ENCODE measurements around the gene SLC12A3. TPM values are rescaled to one million over a fixed set of nuclear protein-coding genes. Genes with fewer than 3 reads are reported as not detected.

Gene SLC12A3
- total RNA-seq, 4 donors from 2014 or later = not detected

DNA sequence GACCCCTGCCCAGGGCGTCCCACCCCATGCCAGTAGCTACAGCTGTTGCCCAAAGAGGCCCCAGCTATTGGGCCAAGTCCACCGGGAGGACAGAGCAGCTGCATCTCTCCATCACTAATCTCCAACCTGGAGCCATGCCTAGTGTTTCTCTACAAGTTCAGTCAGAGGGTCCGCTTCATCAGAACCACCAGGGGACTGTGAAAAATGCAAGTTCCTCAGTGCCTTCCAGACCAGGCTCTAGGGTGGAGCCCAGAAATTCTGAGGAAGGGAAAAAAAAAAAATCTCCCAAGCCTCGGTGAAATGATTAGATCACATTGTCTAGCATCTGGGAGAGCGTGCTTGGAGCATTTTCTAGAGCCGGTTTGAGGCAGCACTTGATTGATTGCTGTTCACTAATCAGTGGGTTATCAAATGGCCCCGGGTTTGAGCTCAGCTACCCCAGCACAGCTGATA lies 44.5 kb downstream of the SLC12A3 start:
- H3K4me1 ChIP-seq = peaks cover 0 to 40% (median 22%) of the 10 kb centered on the region in 4 donors
- no peaks in the 10 kb centered on the region for H3K36me3 ChIP-seq
- H3K27me3 ChIP-seq = no peaks in the 10 kb centered on the region
- H3K9me3 ChIP-seq = no peaks in the 10 kb centered on the region
- WGBS, 2 donors = 55 to 65% methylated on average over 7 of the region's 7 CpGs
- peak overlapping the region in 2 of 4 donors; percentile 67 to 81 for H3K27ac ChIP-seq
- no peak overlapping the region for H3K4me3 ChIP-seq
- DNase-seq (ENCODE audit: low spot score in 2 of 2) = no peak
- TF ChIP-seq EP300 (IDR thresholded peaks at IDR 0.05) = no peak
- TF ChIP-seq, protein P1, sequence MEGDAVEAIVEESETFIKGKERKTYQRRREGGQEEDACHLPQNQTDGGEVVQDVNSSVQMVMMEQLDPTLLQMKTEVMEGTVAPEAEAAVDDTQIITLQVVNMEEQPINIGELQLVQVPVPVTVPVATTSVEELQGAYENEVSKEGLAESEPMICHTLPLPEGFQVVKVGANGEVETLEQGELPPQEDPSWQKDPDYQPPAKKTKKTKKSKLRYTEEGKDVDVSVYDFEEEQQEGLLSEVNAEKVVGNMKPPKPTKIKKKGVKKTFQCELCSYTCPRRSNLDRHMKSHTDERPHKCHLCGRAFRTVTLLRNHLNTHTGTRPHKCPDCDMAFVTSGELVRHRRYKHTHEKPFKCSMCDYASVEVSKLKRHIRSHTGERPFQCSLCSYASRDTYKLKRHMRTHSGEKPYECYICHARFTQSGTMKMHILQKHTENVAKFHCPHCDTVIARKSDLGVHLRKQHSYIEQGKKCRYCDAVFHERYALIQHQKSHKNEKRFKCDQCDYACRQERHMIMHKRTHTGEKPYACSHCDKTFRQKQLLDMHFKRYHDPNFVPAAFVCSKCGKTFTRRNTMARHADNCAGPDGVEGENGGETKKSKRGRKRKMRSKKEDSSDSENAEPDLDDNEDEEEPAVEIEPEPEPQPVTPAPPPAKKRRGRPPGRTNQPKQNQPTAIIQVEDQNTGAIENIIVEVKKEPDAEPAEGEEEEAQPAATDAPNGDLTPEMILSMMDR (IDR thresholded peaks at IDR 0.05) = no peak
- TF ChIP-seq POLR2A (IDR thresholded peaks at IDR 0.05) = no peak

DNA sequence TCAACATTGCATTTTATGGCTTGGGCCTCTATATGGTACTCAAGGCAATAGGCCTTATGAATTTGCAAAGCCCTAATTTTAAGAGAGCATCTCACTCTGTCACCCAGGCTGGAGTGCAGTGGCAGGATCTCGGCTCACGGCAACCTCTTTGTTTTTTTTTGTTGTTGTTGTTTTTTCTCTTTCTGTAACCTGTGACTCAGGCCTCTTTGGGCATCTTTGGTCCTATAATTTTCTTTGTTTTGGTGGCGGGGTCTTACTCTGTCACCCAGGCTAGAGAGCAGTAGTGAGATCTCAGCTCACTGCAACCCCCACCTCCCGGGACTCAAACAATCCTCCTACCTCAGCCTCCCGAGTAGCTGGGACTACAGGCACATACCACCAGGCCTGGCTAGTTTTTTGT lies 45.1 kb downstream of the SLC12A3 start:
- peaks cover 0 to 46% (median 27%) of the 10 kb centered on the region in 4 donors for H3K4me1 ChIP-seq
- no peaks in the 10 kb centered on the region for H3K9me3 ChIP-seq
- H3K27ac ChIP-seq = peak overlapping the region in 2 of 4 donors; percentile 67 to 81
- TF ChIP-seq POLR2A (IDR thresholded peaks at IDR 0.05) (no peak), EP300 (IDR thresholded peaks at IDR 0.05) (no peak)
- TF ChIP-seq, protein P1 (IDR thresholded peaks at IDR 0.05) = no peak
- no peaks in the 10 kb centered on the region for H3K27me3 ChIP-seq
- 83 to 86% methylated on average over 5 of the region's 5 CpGs for WGBS, 2 donors
- no peak for DNase-seq (ENCODE audit: low spot score in 2 of 2)
- H3K4me3 ChIP-seq = no peak overlapping the region
- H3K36me3 ChIP-seq = no peaks in the 10 kb centered on the region

DNA sequence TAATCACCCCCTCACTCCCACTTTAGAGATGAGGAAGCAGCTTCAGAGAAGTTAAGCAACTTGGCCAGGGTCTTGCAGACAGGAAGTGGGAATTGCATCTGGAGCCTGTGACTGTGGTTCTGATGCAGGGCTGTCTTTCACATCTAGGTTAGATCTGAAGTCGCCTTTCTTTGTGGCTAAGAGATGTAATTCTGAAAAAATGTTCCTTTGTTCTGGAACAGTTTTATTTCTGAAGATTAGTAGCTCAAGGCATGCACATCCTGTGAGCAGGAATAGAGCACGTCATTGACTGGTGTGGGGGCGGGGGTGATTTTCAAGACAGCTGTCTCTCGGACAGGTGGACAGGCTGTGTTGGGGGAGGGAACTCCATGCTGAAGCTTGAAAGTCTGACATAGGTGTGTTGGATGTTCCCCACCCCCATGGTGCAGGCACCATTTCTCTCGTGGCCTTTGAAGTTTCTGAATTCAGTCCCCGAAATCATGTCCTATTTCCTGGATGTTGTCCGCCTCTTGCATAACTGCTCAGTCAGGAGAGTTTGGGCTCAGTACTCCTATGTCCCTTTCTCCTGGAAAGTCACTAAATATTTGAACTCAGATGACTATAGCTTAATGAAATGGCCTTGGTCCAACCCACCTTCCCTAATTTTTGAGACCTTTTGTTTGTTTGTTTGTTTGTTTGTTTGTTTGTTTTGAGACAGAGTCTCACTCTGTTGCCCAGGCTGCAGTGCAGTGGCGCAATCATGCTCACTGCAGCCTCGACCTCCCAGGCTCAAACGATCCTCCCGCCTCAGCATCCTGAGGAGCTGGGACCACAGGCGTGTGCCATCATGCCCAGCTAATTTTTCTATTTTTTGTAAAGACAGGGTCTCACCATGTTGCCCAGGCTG lies 45.9 kb downstream of the SLC12A3 start:
- H3K27me3 ChIP-seq = no peaks in the 10 kb centered on the region
- H3K4me3 ChIP-seq = no peak overlapping the region
- DNase-seq (ENCODE audit: low spot score in 2 of 2) = peak in 1 of 2 donors; percentile 54
- no peaks in the 10 kb centered on the region for H3K36me3 ChIP-seq
- WGBS, 2 donors = 73 to 76% methylated on average over 12 of the region's 12 CpGs
- H3K4me1 ChIP-seq = peaks cover 0 to 54% (median 33%) of the 10 kb centered on the region in 4 donors
- peak; percentile 33 to 67 for TF ChIP-seq EP300 (IDR thresholded peaks at IDR 0.05)
- TF ChIP-seq, protein P1 (IDR thresholded peaks at IDR 0.05) = no peak
- H3K27ac ChIP-seq = peak overlapping the region in 3 of 4 donors; percentile 65 to 82 (median 81)
- no peaks in the 10 kb centered on the region for H3K9me3 ChIP-seq

DNA sequence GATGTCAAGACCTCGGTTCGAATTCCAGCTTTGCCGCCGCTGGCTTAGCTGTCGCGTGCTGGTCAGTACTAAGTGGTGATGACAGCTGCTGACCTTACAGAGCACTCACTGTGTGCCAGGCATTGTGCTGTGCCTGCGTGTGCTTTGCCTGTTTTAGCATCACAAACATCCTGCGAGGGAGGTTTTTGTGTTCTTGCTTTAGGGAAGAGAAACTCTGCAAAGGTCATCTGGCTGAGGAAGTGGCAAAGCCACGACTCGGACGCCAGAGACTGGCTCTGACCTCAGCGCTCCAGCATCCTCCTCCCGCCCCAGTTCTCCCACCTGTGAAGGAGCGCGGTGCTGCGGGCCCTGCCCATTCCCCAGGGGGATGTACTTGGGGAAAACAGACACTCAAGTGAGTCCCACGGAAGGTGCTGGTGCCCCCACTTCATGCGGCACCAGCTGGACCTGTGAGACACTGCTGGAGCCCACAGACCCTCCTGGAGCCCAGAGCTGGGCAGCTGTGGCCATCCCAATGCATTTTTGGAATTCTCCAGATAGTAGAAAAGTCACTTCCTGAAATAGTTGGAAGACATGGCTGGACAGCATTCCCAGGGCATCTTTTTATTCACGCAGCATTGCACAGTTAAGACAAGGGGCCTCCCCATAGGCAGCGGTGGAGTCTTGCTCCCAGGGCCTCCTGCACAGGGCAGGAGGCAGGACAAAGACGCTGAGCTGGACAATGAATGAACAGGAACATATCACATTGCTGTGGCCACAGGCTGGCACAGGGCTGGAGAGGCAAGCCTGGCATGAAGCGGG lies 47.0 kb downstream of the SLC12A3 start:
- H3K36me3 ChIP-seq = no peaks in the 10 kb centered on the region
- no peaks in the 10 kb centered on the region for H3K27me3 ChIP-seq
- H3K27ac ChIP-seq = peak overlapping the region in 3 of 4 donors; percentile 65 to 82 (median 81)
- 37 to 48% methylated on average over 22 of the region's 22 CpGs for WGBS, 2 donors
- H3K4me1 ChIP-seq = peaks cover 0 to 65% (median 39%) of the 10 kb centered on the region in 4 donors
- TF ChIP-seq POLR2A (IDR thresholded peaks at IDR 0.05) = no peak
- TF ChIP-seq EP300 (IDR thresholded peaks at IDR 0.05) = peak; percentile 71 to 78
- H3K4me3 ChIP-seq = no peak overlapping the region
- H3K9me3 ChIP-seq = no peaks in the 10 kb centered on the region
- peak in 1 of 2 donors; percentile 36 for DNase-seq (ENCODE audit: low spot score in 2 of 2)
